Gastroesophageal sphincter (tissue), 4 donors: Measurements from ENCODE around the gene GPD1. TPM values are rescaled to one million over a fixed set of nuclear protein-coding genes. Genes with fewer than 3 reads are reported as not detected.

Experiments used
- ATAC-seq: fragments of 150-250 bp; one replicate; pipeline ENCODE4 v1.9.1; 2016; ENCODE audit warnings: mild to moderate bottlenecking, moderate library complexity
- H3K27ac ChIP-seq, 4 donors: fragments of 200-600 bp; sonication (generic) in 3 of 4; 1 replicate in 3 of 4; 2 replicates in 1 of 4; pipeline ENCODE4 v1.5.1; 2016 to 2019
- H3K27me3 ChIP-seq: fragments of 200-600 bp; sonication (generic); one replicate; pipeline ENCODE4 v1.5.1; 2019
- H3K36me3 ChIP-seq, 2 donors: fragments of 200-600 bp; sonication (generic); one replicate each; pipeline ENCODE4 v1.5.1; 2019; ENCODE audit warnings: control low read depth in 1 of 2
- H3K4me1 ChIP-seq, 3 donors: fragments of 200-600 bp; sonication (generic); 1 replicate in 2 of 3; 2 replicates in 1 of 3; pipeline ENCODE4 v1.5.1; 2016 to 2019; ENCODE audit warnings: control low read depth in 2 of 3
- H3K4me3 ChIP-seq, 2 donors: fragments of 200-600 bp; sonication (generic); one replicate each; pipeline ENCODE4 v1.5.1; 2019; ENCODE audit warnings: mild to moderate bottlenecking in 1 of 2, moderate library complexity in 1 of 2
- H3K9me3 ChIP-seq, 3 donors: fragments of 200-600 bp; sonication (generic); one replicate each; pipeline ENCODE4 v1.5.1; 2017 to 2019; ENCODE audit warnings: control low read depth in 2 of 3
- EP300 ChIP-seq: sonication (generic); formaldehyde crosslinking; IDR thresholded peaks from one replicate; pipeline ENCODE4 v1.6.1; 2017; ENCODE audit warnings: antibody characterized with exemption, mild to moderate bottlenecking
- POLR2A ChIP-seq, 2 donors: fragments of 450-650 bp; IDR thresholded peaks; one replicate each; pipeline ENCODE4 v1.6.1; 2017; ENCODE audit warnings: antibody characterized with exemption in 2 of 2, mild to moderate bottlenecking in 2 of 2, moderate library complexity in 1 of 2
- POLR2AphosphoS5 ChIP-seq: sonication (generic); formaldehyde crosslinking; IDR thresholded peaks from one replicate; pipeline ENCODE4 v1.6.1; 2017; ENCODE audit warnings: antibody characterized with exemption
- WGBS, 2 donors: methylation state at CpG; one replicate each; pipeline ENCODE4 v1.1.5; 2018; ENCODE audit warnings: low coverage in 1 of 2; 5-methylcytosine and 5-hydroxymethylcytosine counted together
- total RNA-seq, 4 donors: library from RNA; depleted of rRNA; stranded (reverse); fragments of >200 nt; gene quantifications; one replicate each; pipeline ENCODE4 v1.1.0, GENCODE V29; 2016
- TF ChIP-seq, protein P1 (sequence below), 4 experiments: fragments of 200-600 bp in 2 of 4; fragments of 450-650 bp in 2 of 4; sonication (generic) in 1 of 4; IDR thresholded peaks; one replicate each; pipeline ENCODE4 v1.5.1; 2017 to 2019; ENCODE audit warnings: antibody characterized with exemption in 4 of 4, mild to moderate bottlenecking in 2 of 4, moderate library complexity in 2 of 4

The GPD1 gene
- total RNA-seq, 4 donors from 2014 or later = 0.08 to 49.5 (median 1.3) TPM

DNA sequence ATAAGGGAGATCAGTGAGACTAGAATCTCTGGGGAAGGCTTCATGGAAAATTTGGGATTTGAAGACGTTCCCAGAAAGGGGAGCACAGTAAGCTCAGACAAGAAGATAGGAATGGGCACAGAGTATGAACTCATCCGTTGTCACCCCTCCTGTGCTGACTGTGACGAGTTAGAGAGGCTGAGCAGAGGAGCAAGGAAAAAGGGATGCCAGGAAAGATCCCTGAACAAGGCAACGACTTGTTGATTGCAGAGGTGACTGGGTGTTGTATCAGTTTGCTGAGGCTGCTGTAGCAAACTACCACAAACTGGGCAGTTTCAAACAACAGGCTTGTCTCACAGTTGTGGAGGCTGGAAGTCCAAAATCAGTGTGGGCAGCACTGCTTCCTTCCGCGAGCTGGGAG lies 5.9 kb upstream of the GPD1 start:
- 70 to 81% methylated on average over 3 to 6 of the region's 6 CpGs for WGBS, 2 donors
- ATAC-seq = no peak

DNA sequence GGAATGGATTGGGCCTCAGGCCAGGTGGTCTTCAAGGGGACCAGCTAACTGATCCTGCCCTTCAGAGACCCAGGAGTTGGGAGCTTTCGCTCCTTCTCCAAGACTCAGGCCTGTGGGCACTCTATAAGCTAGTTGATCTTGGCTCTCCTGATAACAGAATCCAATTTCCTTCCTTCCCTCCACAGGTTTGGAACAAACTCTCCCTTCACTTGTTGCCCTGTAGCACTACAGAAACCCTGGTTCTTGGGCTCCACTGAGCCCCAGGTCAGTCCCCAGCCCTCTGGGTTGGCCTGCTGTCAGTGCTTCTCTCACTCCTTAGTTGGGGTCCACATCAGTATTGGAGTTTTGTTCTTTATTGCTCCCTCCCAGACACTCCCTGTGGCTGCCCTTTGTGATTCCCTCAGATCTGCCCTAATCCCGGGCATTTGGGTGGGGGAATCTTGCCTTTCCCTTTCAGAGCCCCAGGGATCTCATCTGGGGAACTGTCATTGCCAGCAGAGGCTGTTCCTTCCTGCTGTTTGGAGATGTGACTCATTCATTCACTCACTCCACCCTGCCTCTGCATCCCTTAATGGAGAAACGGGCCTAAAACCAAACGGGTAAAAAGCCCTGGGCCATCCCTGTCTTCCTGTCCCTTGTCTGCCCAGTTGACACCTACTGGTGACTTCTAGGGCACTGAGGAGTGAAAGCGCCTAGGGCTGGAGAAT lies 4.4 kb upstream of the GPD1 start:
- 47 to 59% methylated on average over 4 of the region's 5 CpGs for WGBS, 2 donors
- H3K36me3 ChIP-seq = peaks cover 0 to 70% of the 10 kb centered on the region in 2 donors
- H3K4me3 ChIP-seq = no peak overlapping the region
- TF ChIP-seq, protein P1, sequence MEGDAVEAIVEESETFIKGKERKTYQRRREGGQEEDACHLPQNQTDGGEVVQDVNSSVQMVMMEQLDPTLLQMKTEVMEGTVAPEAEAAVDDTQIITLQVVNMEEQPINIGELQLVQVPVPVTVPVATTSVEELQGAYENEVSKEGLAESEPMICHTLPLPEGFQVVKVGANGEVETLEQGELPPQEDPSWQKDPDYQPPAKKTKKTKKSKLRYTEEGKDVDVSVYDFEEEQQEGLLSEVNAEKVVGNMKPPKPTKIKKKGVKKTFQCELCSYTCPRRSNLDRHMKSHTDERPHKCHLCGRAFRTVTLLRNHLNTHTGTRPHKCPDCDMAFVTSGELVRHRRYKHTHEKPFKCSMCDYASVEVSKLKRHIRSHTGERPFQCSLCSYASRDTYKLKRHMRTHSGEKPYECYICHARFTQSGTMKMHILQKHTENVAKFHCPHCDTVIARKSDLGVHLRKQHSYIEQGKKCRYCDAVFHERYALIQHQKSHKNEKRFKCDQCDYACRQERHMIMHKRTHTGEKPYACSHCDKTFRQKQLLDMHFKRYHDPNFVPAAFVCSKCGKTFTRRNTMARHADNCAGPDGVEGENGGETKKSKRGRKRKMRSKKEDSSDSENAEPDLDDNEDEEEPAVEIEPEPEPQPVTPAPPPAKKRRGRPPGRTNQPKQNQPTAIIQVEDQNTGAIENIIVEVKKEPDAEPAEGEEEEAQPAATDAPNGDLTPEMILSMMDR (IDR thresholded peaks at IDR 0.05) = no peak
- TF ChIP-seq POLR2AphosphoS5 = no peak
- TF ChIP-seq EP300 = no peak
- no peak for TF ChIP-seq POLR2A (IDR thresholded peaks at IDR 0.05)
- H3K4me1 ChIP-seq = peaks cover 0 to 13% (median 10%) of the 10 kb centered on the region in 3 donors
- no peaks in the 10 kb centered on the region for H3K9me3 ChIP-seq
- ATAC-seq = peak; percentile 37
- no peaks in the 10 kb centered on the region for H3K27me3 ChIP-seq
- H3K27ac ChIP-seq = no peak overlapping the region

More for the DNA sequence above, 5.9 kb upstream of the GPD1 start:
- TF ChIP-seq, protein P1 (IDR thresholded peaks at IDR 0.05) = no peak
- TF ChIP-seq POLR2AphosphoS5 (no peak), EP300 (no peak), POLR2A (IDR thresholded peaks at IDR 0.05) (no peak)
- Histone ChIP-seq H3K4me1 (no peaks in the 10 kb centered on the region), H3K36me3 (peaks cover 0 to 85% of the 10 kb centered on the region in 2 donors), H3K27me3 (no peaks in the 10 kb centered on the region), H3K27ac (no peak overlapping the region), H3K4me3 (no peak overlapping the region), H3K9me3 (no peaks in the 10 kb centered on the region)

DNA sequence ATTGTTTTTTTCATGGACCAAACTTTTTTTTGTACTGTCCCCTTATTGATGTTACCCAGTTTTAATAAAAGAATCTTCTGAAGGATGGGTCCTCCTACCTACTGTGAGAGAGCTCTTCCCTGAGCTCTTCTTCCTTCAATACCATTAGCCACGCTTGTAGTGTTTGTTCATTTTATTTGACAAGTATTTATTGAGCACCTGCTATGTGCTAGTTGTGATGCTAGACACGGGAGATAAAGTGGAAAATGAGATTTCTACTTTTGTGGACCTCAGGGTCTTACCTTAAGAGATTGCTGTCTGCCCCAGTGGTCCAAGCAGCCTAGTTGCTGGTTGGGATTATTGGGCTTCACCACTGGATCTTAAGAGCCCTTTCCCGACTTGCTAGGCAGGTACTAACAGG lies 3.2 kb upstream of the GPD1 start:
- Histone ChIP-seq H3K27me3 (no peaks in the 10 kb centered on the region), H3K9me3 (no peaks in the 10 kb centered on the region), H3K4me3 (no peak overlapping the region), H3K27ac (no peak overlapping the region), H3K4me1 (peaks cover 0 to 23% (median 10%) of the 10 kb centered on the region in 3 donors), H3K36me3 (peaks cover 0 to 59% of the 10 kb centered on the region in 2 donors)
- WGBS, 2 donors = 74 to 91% methylated on average over 3 of the region's 3 CpGs
- ATAC-seq = no peak
- no peak for TF ChIP-seq EP300
- no peak for TF ChIP-seq POLR2A (IDR thresholded peaks at IDR 0.05)
- no peak for TF ChIP-seq POLR2AphosphoS5
- TF ChIP-seq, protein P1 (IDR thresholded peaks at IDR 0.05) = no peak

GRCh38 chr12:50101663-50102062 lies 2.1 kb upstream of the GPD1 start:
- Histone ChIP-seq H3K4me3 (no peak overlapping the region), H3K27me3 (no peaks in the 10 kb centered on the region), H3K4me1 (peaks cover 0 to 23% (median 10%) of the 10 kb centered on the region in 3 donors), H3K27ac (peak overlapping the region in 1 of 4 donors; percentile 12), H3K9me3 (no peaks in the 10 kb centered on the region), H3K36me3 (peaks cover 0 to 48% of the 10 kb centered on the region in 2 donors)
- 62 to 76% methylated on average over 3 of the region's 3 CpGs for WGBS, 2 donors
- TF ChIP-seq, protein P1 (IDR thresholded peaks at IDR 0.05) = peak in 2 of 4 experiments; percentile 40 to 49
- TF ChIP-seq POLR2AphosphoS5 = no peak
- ATAC-seq = no peak

GRCh38 chr12:50102131-50102531 lies 1.7 kb upstream of the GPD1 start:
- Histone ChIP-seq H3K4me1 (peaks cover 0 to 23% (median 10%) of the 10 kb centered on the region in 3 donors), H3K4me3 (no peak overlapping the region), H3K27ac (peak overlapping the region in 2 of 4 donors; percentile 12 to 28), H3K27me3 (no peaks in the 10 kb centered on the region), H3K36me3 (peaks cover 0 to 43% of the 10 kb centered on the region in 2 donors), H3K9me3 (no peaks in the 10 kb centered on the region)
- TF ChIP-seq POLR2AphosphoS5 (no peak), POLR2A (IDR thresholded peaks at IDR 0.05) (no peak), EP300 (no peak)
- TF ChIP-seq, protein P1 (IDR thresholded peaks at IDR 0.05) = no peak
- 50 to 70% methylated on average over 1 to 2 of the region's 2 CpGs for WGBS, 2 donors
- no peak for ATAC-seq
